ENCODE data around the gene ASTL. TPM values are rescaled to one million over a fixed set of nuclear protein-coding genes. Genes with fewer than 3 reads are reported as not detected.

ASTL gene
- total RNA-seq, 1 donor from 2014 or later, result not detected

DNA sequence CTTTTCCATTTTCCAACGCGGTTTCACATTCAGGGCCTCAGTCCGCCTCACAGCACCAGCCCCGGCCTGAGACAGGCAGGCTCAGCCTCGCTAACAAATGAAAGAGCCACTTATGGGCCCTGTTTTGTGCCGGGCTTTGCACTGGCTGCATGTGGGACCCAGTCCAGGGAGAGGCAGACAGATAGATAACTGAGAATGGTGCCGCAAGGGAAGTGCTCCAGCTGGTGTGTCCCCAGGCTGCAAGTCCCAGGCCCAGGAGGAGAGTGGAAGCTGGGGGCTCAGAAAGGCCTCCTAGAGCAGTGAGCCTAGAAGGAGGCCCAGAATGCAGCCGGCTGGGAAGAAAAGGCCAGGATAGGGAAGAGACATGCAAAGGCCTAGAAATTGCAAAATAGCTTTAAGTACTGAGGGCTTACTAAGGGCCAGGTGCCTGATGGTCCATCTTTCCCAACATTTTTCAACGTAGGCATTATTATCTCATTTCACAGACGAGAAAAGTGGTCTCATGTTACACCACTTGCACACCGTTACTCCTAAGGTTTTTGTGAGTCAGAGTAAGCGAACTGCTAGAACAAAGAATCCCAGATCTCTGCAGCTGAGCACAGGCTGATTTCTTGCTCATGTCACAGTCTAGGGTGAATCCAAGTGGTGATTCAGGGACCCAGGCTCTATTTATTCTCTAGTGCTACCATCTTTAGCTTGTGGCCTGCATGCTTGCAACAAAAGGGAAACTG lies 47.9 kb downstream of the ASTL start:
- no peaks in the 10 kb centered on the region for H3K4me1 Mint-ChIP-seq (ENCODE audit: unreplicated experiment)
- no peak overlapping the region for H3K27ac Mint-ChIP-seq (ENCODE audit: unreplicated experiment)
- H3K9me3 Mint-ChIP-seq (ENCODE audit: unreplicated experiment), result no peaks in the 10 kb centered on the region
- no peaks in the 10 kb centered on the region for H3K36me3 Mint-ChIP-seq (ENCODE audit: low read depth, unreplicated experiment)
- TF ChIP-seq CTCF (IDR thresholded peaks at IDR 0.05; ENCODE audit: unreplicated experiment), result no peak
- no peak overlapping the region for H3K4me3 Mint-ChIP-seq (ENCODE audit: unreplicated experiment)
- peak; percentile 1 for DNase-seq (ENCODE audit: low spot score)
- peaks cover 6% of the 10 kb centered on the region for H3K27me3 Mint-ChIP-seq (ENCODE audit: unreplicated experiment)

DNA sequence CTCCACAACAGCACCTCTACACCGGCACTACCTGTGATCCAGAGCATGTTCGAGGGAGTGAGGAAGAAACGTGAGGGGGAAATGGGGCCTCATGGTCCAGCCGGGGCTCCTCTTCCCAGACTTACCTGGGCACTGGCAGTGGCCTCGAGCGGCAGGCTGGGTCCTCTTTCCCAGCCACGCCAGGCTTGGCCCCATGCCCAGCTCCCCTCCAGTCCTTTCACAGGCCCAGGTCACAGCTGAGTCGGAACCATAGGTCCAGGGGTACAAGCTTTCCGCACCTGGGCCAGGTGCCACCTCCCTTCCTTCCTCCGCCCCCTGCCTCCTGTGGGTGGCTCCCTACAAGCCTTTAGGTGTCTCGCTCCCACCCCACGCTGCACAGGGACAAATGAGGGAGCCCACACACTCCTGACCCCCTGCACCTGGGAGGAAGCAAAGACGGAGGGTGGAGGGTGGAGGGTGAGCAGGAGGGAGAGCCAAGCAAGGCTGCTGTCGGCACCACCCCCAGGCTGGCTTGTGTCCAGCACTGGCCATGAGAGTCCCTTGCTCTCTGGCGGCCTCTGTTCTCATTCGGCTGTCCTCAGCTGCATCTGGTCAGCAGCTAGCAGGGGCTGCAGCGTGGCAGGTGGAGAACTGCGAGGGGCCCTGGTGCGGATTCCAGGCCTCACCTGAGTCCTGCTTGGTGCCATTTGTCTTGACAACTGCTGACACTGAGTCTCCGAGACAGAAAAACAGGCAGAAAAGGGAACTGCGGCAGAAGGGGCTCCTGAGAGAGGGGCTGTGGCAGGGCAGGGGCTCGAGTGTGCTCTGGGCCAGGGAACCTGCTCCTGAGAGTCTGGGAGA lies 48.7 kb downstream of the ASTL start:
- peak; percentile 2 for DNase-seq (ENCODE audit: low spot score)
- H3K4me3 Mint-ChIP-seq (ENCODE audit: unreplicated experiment), result no peak overlapping the region
- H3K9me3 Mint-ChIP-seq (ENCODE audit: unreplicated experiment), result no peaks in the 10 kb centered on the region
- peaks cover 6% of the 10 kb centered on the region for H3K27me3 Mint-ChIP-seq (ENCODE audit: unreplicated experiment)
- H3K27ac Mint-ChIP-seq (ENCODE audit: unreplicated experiment), result no peak overlapping the region
- no peak for TF ChIP-seq CTCF (IDR thresholded peaks at IDR 0.05; ENCODE audit: unreplicated experiment)
- H3K4me1 Mint-ChIP-seq (ENCODE audit: unreplicated experiment), result no peaks in the 10 kb centered on the region
- no peaks in the 10 kb centered on the region for H3K36me3 Mint-ChIP-seq (ENCODE audit: low read depth, unreplicated experiment)

- H3K36me3 Mint-ChIP-seq (ENCODE audit: low read depth, unreplicated experiment), result no peaks in the 10 kb centered on the region
- H3K4me1 Mint-ChIP-seq (ENCODE audit: unreplicated experiment), result no peaks in the 10 kb centered on the region
These were observed 49.7 kb downstream of the ASTL start for GRCh38 chr2:96088340-96089335.

DNA sequence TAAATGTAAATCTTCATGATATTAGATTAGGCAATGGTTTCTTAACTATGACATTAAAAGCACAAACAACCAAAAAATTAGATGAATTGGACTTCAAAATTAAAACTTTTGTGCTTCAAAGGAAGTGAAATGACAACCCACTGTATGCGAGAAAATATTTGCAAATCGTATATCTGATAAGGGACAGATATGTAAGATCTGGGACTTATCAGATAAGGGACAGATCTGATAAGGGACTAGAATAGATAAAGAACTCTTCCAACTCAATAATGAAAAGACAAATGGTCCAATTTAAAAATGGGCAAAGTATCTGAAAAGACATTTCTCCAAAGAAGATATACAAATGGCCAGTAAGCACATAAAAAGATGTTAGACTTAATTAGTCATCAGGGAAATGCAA lies 51.2 kb downstream of the ASTL start:
- no peak for DNase-seq (ENCODE audit: low spot score)
- Mint-ChIP-seq H3K4me3 (ENCODE audit: unreplicated experiment) (no peak overlapping the region), H3K36me3 (ENCODE audit: low read depth, unreplicated experiment) (no peaks in the 10 kb centered on the region), H3K9me3 (ENCODE audit: unreplicated experiment) (no peaks in the 10 kb centered on the region), H3K27ac (ENCODE audit: unreplicated experiment) (no peak overlapping the region), H3K27me3 (ENCODE audit: unreplicated experiment) (peaks cover 2% of the 10 kb centered on the region), H3K4me1 (ENCODE audit: unreplicated experiment) (no peaks in the 10 kb centered on the region)
- no peak for TF ChIP-seq CTCF (IDR thresholded peaks at IDR 0.05; ENCODE audit: unreplicated experiment)

More at GRCh38 chr2:96088340-96089335, 49.7 kb downstream of the ASTL start:
- H3K9me3 Mint-ChIP-seq (ENCODE audit: unreplicated experiment), result no peaks in the 10 kb centered on the region
- no peak overlapping the region for H3K4me3 Mint-ChIP-seq (ENCODE audit: unreplicated experiment)
- TF ChIP-seq CTCF (IDR thresholded peaks at IDR 0.05; ENCODE audit: unreplicated experiment), result no peak
- H3K27ac Mint-ChIP-seq (ENCODE audit: unreplicated experiment), result no peak overlapping the region
- peaks cover 6% of the 10 kb centered on the region for H3K27me3 Mint-ChIP-seq (ENCODE audit: unreplicated experiment)
- peak; percentile 1 for DNase-seq (ENCODE audit: low spot score)
